HepG2 (cell line): ENCODE measurements around the gene FNIP2. TPM values are rescaled to one million over a fixed set of nuclear protein-coding genes. Genes with fewer than 3 reads are reported as not detected.

Experiments used
- ATAC-seq: fragments of 200-7000 bp; cut with Tn5 transposase; 3 replicates; pipeline ENCODE4 v1.9.1; 2020; ENCODE audit warnings: mild to moderate bottlenecking, moderate library complexity
- BruUV-seq: library from RNA; stranded (reverse); fragments of 400-500 nt; replicated peaks from 2 replicates; lab custom pipeline; 2021; lab: Mats Ljungman, UMichigan
- CTCF ChIA-PET: fragments of 300-600 bp; formaldehyde crosslinking; extraction: SDS; loops from one replicate; lab custom pipeline; 2021; ENCODE audit warnings: low total read pairs, inconsistent platforms, low intra/inter-chr PET ratio; lab: Yijun Ruan, JAX
- POLR2A ChIA-PET: fragments of 350-600 bp; sonication (Branson Sonifier 250); formaldehyde crosslinking; loops from one replicate; lab custom pipeline; 2020; ENCODE audit warnings: antibody characterized with exemption, inconsistent platforms; lab: Yijun Ruan, JAX
- DNase-seq: peaks from one replicate; pipeline ENCODE4 v3.0.0-alpha.2; 2015; ENCODE audit warnings: low spot score
- FAIRE-seq: peaks from 3 replicates; lab custom pipeline; 2011; peaks lifted over from hg19 to GRCh38; lab: Jason Lieb, UNC
- H2AFZ ChIP-seq: one replicate; pipeline ENCODE4 v1.6.1; 2011; ENCODE audit warnings: low read length, inconsistent platforms
- H3K27ac ChIP-seq: fragments of 300-600 bp; 3 replicates; pipeline ENCODE4 v1.8.0; 2011; ENCODE audit warnings: mixed run types, mild to moderate bottlenecking, mixed read lengths, low read length, inconsistent platforms; ENCODE audit not compliant: insufficient read depth; ENCODE audit errors: extremely low read length
- H3K27me3 ChIP-seq, 2 experiments: fragments of 200-600 bp in 1 of 2; 2 replicates in 1 of 2; 3 replicates in 1 of 2; pipeline versions ENCODE4 v1.6.0 to v1.8.0; 2011; ENCODE audit warnings: low read length in 2 of 2, mild to moderate bottlenecking in 2 of 2, moderate library complexity in 2 of 2, inconsistent platforms in 1 of 2; ENCODE audit not compliant: insufficient read depth in 2 of 2, control insufficient read depth in 1 of 2
- H3K36me3 ChIP-seq, 2 experiments: fragments of 200-600 bp in 1 of 2; replicated peaks in 1 of 2; 2 replicates in 1 of 2; 3 replicates in 1 of 2; pipeline versions ENCODE4 v1.5.1 to v1.8.0; 2011; ENCODE audit warnings: low read length in 2 of 2, inconsistent platforms in 1 of 2; ENCODE audit not compliant: insufficient read depth in 2 of 2, control insufficient read depth in 1 of 2
- H3K4me1 ChIP-seq: 2 replicates; pipeline ENCODE4 v1.5.1; 2012; ENCODE audit warnings: low read length, inconsistent platforms; ENCODE audit not compliant: insufficient read depth
- H3K4me2 ChIP-seq: 2 replicates; pipeline ENCODE4 v1.6.0; 2011; ENCODE audit warnings: low read depth, low read length, inconsistent platforms
- H3K4me3 ChIP-seq, 3 experiments: fragments of 200-600 bp in 1 of 3; sonication (generic), shearing (Covaris generic) in 1 of 3; replicated peaks in 1 of 3; 2 replicates each; pipeline ENCODE4 v1.5.1; 2011 to 2016; ENCODE audit warnings: low read length in 3 of 3, inconsistent platforms in 2 of 3, low read depth in 2 of 3, mild to moderate bottlenecking in 2 of 3, control low read depth in 1 of 3, mixed read lengths in 1 of 3; ENCODE audit not compliant: insufficient read depth in 1 of 3
- H3K79me2 ChIP-seq: one replicate; pipeline ENCODE4 v1.6.1; 2011; ENCODE audit warnings: low read length, inconsistent platforms; ENCODE audit not compliant: insufficient read depth
- H3K9ac ChIP-seq: 2 replicates; pipeline ENCODE4 v1.6.0; 2011; ENCODE audit warnings: mild to moderate bottlenecking, low read depth, low read length, inconsistent platforms; ENCODE audit not compliant: insufficient read depth
- H3K9me3 ChIP-seq: 2 replicates; pipeline ENCODE4 v1.5.1; 2012; ENCODE audit warnings: mild to moderate bottlenecking, low read length
- H4K20me1 ChIP-seq: 2 replicates; pipeline ENCODE4 v1.6.0; 2011; ENCODE audit warnings: inconsistent platforms, mild to moderate bottlenecking, low read length, moderate library complexity; ENCODE audit not compliant: insufficient read depth
- ATF3 ChIP-seq: sonication (generic); formaldehyde crosslinking; IDR thresholded peaks from 2 replicates; pipeline ENCODE4 v1.4.0; 2020; ENCODE audit warnings: missing genetic modification reagents
- FOXM1 ChIP-seq: sonication (generic); formaldehyde crosslinking; IDR thresholded peaks from 2 replicates; pipeline ENCODE4 v1.5.0; 2020; ENCODE audit warnings: missing genetic modification reagents
- HMGA1 ChIP-seq: sonication (generic); formaldehyde crosslinking; conservative IDR thresholded peaks from 2 replicates; pipeline ENCODE4 v1.4.0; 2020; ENCODE audit warnings: missing genetic modification reagents
- MBNL3 ChIP-seq: fragments of 250-450 bp; sonication (Bioruptor Pico); conservative IDR thresholded peaks from 2 replicates; pipeline ENCODE4 v1.8.0; 2022; ENCODE audit warnings: mild to moderate bottlenecking, inconsistent platforms
- NFKB2 ChIP-seq: sonication (generic); formaldehyde crosslinking; IDR thresholded peaks from 2 replicates; pipeline ENCODE4 v1.4.0; 2020; ENCODE audit warnings: missing genetic modification reagents, borderline replicate concordance
- SRSF4 ChIP-seq: fragments of 200-400 bp; formaldehyde crosslinking; IDR thresholded peaks from one replicate; pipeline ENCODE4 v1.6.1; 2018; ENCODE audit warnings: mild to moderate bottlenecking, low read depth, low read length, moderate library complexity; ENCODE audit not compliant: poor library complexity, severe bottlenecking
- SSRP1 ChIP-seq: IDR thresholded peaks from 2 replicates; pipeline ENCODE4 v1.6.1; 2016; ENCODE audit warnings: control low read depth
- ZNF24 ChIP-seq: fragments of 450-650 bp; IDR thresholded peaks from 2 replicates; pipeline ENCODE4 v1.6.1; 2017; ENCODE audit warnings: antibody characterized with exemption, mild to moderate bottlenecking
- ZNF329 ChIP-seq: sonication (generic); formaldehyde crosslinking; IDR thresholded peaks from 2 replicates; pipeline ENCODE4 v1.9.0; 2021; ENCODE audit warnings: low read depth, mild to moderate bottlenecking, missing genetic modification reagents
- ZNF652 ChIP-seq: IDR thresholded peaks from 2 replicates; pipeline ENCODE4 v1.6.1; 2016; ENCODE audit warnings: low read depth, borderline replicate concordance
- ZUFSP ChIP-seq: sonication (generic); formaldehyde crosslinking; IDR thresholded peaks from 2 replicates; pipeline ENCODE4 v1.9.0; 2021; ENCODE audit warnings: missing genetic modification reagents, mild to moderate bottlenecking, borderline replicate concordance
- WGBS: methylation state at CpG from one replicate; pipeline ENCODE4 v1.1.6; 2017; ENCODE audit warnings: low lambda C conversion rate; 5-methylcytosine and 5-hydroxymethylcytosine counted together
- in situ Hi-C: cut with HindIII; loops from 2 replicates; pipeline ENCODE4 v1.10.0; 2017; ENCODE audit warnings: low pct_unique_long_range_greater_than_20kb; ENCODE audit not compliant: extremely low pct_ligation_motif_present
- intact Hi-C: fragments of 100-400 bp; cut with micrococcal nuclease; formaldehyde crosslinking; loops from one replicate; pipeline ENCODE4 v1.10.0; 2022; ENCODE audit not compliant: unreplicated experiment
- polyA plus RNA-seq, 8 experiments: library from polyadenylated mRNA; depleted of rRNA in 3 of 8; stranded (reverse) in 7 of 8; unstranded in 1 of 8; fragments of >200 nt; fragmentation: Illumina TruSeq in 4 of 8; extraction: Trizol in 4 of 8; gene quantifications; 2 replicates each; pipeline versions ENCODE4 v1.2.1 to v1.2.3, GENCODE V29; 2011 to 2016; ENCODE audit warnings: low read depth in 4 of 8, missing spikeins in 1 of 8, mixed read lengths in 1 of 8; ENCODE audit not compliant: insufficient read depth in 1 of 8
- total RNA-seq, 5 experiments: library from RNA; depleted of rRNA; stranded (reverse); fragments of >200 nt; fragmentation: Illumina TruSeq; extraction: Trizol; gene quantifications; 2 replicates each; pipeline ENCODE4 v1.2.3, GENCODE V29; 2016; ENCODE audit warnings: low read depth in 1 of 5

Gene FNIP2
- total and polyA plus RNA-seq, 2 of the 13 experiments (the other 11 are each of a cell fraction or from before 2014, with no cell fraction given), result 15.5 to 21.0 TPM

GRCh38 chr4:158750379-158750778 lies 18.4 kb upstream of the FNIP2 start:
- no peak overlapping the region for H3K4me3 ChIP-seq
- H3K27ac ChIP-seq, result no peak overlapping the region
- no peaks in the 10 kb centered on the region; a peak in 1 of 5 replicates for H3K27me3 ChIP-seq
- no TSS peak for BruUV-seq
- DNase-seq, result no peak
- no peaks in the 10 kb centered on the region for H3K36me3 ChIP-seq
- H3K4me1 ChIP-seq, result peaks cover 9% of the 10 kb centered on the region; the same call in 1 of the 2 replicates
- ATAC-seq, result no peak
- no peak overlapping the region for H3K4me2 ChIP-seq
- no peak for FAIRE-seq
- in situ Hi-C loops (no loop called here), intact Hi-C loops (no loop called here)
- no peak overlapping the region for H3K9ac ChIP-seq
- no peaks in the 10 kb centered on the region for H4K20me1 ChIP-seq
- H3K9me3 ChIP-seq, result no peaks in the 10 kb centered on the region
- TF ChIP-seq HMGA1 (CRISPR knock-in tag) (no peak), ATF3 (CRISPR knock-in tag) (no peak), SRSF4 (no peak), NFKB2 (CRISPR knock-in tag) (no peak), FOXM1 (CRISPR knock-in tag) (no peak), ZNF652 (CRISPR knock-in tag) (no peak), ZUFSP (CRISPR knock-in tag) (no peak), ZNF24 (no peak), SSRP1 (CRISPR knock-in tag) (no peak), ZNF329 (no peak), MBNL3 (CRISPR knock-in tag) (no peak)
- TF ChIP-seq, all 625 proteins: peak for 0
- CTCF ChIA-PET, result no interaction called here
- H2AFZ ChIP-seq, result no peak overlapping the region
- 39% methylated on average over 3 of the region's 3 CpGs for WGBS
- H3K79me2 ChIP-seq, result no peaks in the 10 kb centered on the region
- POLR2A ChIA-PET, result no interaction called here
